AML-193 (cell line): Measurements from ENCODE around the gene BACE2.
"Not testable (repeated sequence)": the region's sequence is repeated elsewhere in the genome, so short reads cannot be mapped to it uniquely, and the experiment has no call there.

ENCODE experiments used
- DNase-seq, 2 experiments: peaks; one replicate each; lab custom pipeline; 2025; lab: John Stamatoyannopoulos, UW

BACE2 gene

GRCh38 chr21:41215856-41216408 lies 48.0 kb downstream of the BACE2 start:
- DNase-seq = no peak

DNA sequence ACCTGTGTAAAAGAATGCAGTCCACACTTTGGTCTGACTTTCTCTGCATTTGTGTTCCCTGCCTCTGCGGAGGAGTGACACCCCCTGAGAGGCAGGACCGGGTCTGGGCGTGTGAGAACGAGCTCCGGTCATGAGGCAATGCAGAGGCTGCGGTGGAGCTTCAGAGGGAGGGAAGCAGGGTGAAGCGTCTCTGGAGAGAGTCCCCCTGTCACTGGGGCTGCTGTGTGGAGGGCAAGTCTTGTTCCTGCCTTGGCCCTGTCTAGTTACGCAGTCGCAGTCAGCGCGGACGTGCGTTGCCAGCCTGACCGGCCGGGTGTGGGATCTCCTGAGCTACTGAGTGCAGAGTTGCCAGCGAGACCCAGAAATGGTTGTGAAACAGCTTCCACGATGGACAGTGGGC lies 48.5 kb downstream of the BACE2 start:
- DNase-seq = no peak

DNA sequence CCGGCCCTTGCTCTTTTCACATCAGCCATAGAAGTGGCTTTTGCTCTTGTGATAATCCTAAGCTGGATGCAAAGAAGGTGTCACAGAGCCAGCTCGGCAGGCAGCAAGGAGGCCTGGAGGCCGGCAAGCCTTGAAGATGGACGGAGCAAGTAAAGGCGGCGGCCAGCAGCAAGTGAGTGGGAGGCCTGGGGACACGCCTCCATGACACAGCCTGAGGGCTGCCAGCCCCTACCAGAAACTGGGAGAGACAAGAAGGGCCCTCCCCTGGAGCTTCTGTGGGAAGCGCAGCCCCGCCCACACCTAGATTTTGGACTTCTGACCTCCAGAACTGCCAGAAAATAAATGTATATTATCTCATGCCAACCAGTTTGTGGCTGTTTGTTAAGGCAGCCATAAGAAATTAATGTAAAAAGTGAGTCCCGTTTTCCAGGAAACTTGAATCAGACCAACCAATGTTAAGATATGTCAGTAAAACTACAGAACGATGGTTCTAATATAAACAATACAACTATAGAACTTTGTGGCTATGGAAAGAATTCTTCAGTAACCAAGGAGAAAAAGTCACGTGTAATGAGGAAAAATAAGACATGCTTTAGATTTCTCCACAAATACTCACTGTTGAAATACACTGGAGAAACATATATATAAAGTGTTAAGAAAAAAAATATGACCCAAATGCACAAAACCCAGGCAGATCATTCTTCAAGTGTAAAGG lies 49.9 kb downstream of the BACE2 start:
- DNase-seq = no peak

DNA sequence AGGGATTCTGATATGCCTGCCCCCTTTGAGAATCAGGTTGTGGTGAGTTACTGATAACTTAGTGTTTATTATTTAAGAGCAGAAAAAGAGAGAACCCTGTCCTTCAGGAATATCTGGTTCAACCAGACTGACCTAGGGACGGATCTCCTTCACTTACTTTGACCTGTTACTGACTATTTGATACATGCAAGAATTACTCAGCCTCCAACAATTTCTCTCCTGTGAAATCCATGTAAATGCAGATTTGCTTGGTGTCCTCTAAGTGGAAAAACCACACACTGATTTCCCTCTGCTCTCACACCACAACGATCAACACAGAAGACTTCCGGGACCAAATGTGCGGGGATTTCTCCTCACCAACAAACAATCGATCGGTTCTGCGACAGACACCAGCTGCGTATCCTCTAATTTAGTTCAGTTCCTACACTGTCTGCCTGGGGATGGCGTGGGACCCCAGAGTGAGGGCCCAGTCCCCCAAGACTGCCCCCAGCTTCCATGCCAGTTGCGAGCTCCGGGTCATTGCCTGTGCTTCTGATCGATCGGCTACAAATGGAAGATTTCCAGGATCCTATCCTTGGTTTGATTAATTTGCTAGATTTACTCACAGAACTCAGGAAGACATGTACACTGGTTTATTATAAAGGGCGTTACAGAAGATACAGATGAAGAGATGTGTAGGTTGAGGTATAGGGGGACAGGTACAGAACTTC lies 51.7 kb downstream of the BACE2 start:
- DNase-seq = no peak

- DNase-seq = no peak
Measured at GRCh38 chr21:41220208-41220733, 52.3 kb downstream of the BACE2 start.

GRCh38 chr21:41222247-41223068 lies 54.5 kb downstream of the BACE2 start:
- DNase-seq = no peak

DNA sequence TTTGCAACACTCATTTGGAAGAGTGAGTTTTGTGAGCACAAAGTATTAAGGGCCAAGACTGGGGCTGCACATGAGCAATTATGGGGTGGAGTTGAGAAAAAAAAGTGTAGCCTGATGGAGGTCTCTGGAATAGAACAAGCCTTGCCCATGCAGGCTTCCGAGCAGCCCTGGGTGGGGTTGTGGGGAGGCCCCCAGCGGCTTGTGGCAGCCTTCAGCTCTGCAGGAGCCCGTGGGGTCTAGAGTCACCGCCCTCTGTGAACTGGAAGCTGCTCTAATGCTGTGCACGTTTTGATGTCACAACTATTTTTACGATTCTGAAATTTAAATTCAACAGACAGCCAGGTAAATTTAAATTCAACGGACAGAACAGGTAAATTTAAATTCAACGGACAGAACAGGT lies 58.9 kb downstream of the BACE2 start:
- DNase-seq = no peak

DNA sequence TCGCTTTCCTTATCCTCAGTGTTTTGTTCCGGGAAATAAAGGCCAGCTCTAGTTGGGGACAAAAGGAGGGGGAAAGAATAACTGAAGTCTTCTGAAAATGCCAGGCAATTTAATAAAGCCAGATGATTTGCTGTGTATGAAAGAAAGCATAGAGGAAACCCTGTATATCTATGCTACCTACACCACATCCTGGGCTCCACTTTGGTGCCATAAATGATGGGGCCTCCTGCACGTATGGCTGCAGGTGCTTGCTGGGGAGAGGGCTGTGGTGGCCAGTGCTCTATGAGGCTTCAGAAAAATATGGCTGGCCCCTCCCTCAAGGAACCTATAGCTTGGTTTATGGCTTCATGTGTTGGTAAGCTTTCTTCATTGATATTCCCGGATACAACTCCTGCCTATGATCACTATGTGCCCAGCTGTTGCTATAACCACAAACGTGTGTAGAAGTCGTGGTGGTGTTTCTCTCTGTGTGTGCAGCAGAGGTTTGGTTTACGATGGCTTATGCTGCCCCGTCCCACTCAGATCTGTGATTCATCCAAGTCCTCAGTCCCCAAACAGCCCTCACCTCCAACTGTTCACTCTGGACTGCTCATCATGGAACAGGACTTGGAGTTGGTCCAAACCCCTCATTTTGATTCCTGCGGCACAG lies 59.5 kb downstream of the BACE2 start:
- no peak for DNase-seq

GRCh38 chr21:41228006-41228370 lies 60.0 kb downstream of the BACE2 start:
- no peak for DNase-seq

- DNase-seq = no peak
Measured at GRCh38 chr21:41228492-41228891, 60.5 kb downstream of the BACE2 start.

- DNase-seq = no peak
Measured at GRCh38 chr21:41228958-41229357, 61.0 kb downstream of the BACE2 start.

DNA sequence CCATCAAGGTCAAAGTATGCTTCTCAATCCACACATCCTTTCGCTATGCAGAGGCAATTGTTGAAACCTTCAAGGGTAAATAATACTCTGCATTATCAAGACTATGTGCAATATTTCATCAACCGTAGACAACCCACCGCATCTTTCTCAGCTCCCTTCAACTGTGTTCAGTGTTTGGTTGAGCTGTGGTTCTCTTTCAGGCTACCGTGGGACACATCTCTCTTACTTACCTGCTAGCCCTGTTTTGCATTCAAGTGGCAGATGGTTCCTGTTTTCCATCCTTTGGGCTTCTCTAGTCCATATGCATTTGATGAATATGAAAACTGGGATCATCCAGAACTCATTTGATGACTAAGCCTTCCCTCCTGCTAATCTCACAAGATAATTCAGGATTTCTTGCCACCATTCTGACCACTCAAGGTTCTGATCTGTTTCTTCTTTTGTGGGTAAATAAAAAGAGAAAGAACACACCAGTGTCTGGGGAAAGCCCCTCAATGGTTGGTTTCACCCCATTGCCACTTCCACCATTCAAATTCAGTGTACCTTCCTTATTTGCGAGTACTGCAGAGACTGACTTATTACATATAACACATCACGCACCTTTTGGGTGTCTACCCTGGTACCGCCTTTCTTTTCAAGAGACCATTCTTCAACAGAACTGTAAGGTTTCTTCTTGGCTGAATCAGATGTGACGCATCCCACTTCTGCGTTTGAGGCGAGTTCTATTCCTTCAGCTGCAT lies 61.7 kb downstream of the BACE2 start:
- no peak for DNase-seq

GRCh38 chr21:41230497-41230896 lies 62.5 kb downstream of the BACE2 start:
- no peak for DNase-seq

DNA sequence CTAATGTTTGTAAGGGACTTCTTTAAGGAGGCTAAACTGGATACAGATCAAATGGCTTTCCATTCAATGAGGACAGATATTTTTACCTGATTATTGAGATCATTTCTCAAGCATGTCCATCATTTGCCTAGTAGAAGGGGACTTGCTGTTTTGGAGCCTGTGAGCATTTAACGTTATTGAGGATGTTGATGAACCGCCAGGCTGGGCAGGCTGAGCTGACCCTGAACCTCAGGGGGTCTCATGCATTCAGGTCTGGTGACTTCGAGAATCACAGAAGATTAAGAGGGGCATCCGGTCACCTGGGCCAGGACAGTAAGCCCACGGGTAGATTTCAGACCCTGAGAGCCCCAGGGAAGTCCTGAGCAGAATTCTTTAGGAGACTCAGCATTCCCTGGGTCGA lies 63.1 kb downstream of the BACE2 start:
- no peak for DNase-seq

DNA sequence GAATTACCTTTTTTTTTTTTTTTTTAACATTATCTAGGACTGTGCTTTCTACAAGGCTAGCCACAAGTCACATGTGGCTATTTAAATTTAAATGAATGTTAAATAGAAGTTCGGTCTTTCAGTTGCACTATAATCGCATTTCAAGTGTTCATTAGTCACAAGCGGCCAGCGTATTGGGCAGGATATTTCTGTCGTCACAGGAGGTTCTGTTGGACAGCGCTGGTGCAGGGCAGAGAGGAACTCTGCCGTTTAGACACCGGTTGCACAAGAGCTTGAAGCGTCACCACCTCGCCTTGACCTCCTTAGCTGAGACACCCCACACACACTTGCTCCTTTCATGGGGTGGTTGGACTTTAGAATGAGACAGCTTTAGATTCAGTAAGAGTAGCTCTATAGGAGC lies 64.1 kb downstream of the BACE2 start:
- DNase-seq = no peak

GRCh38 chr21:41233916-41234315 lies 66.0 kb downstream of the BACE2 start:
- DNase-seq = no peak

- DNase-seq = no peak
Measured at GRCh38 chr21:41234569-41234968, 66.6 kb downstream of the BACE2 start.

GRCh38 chr21:41235201-41235600 lies 67.2 kb downstream of the BACE2 start:
- DNase-seq = no peak

DNA sequence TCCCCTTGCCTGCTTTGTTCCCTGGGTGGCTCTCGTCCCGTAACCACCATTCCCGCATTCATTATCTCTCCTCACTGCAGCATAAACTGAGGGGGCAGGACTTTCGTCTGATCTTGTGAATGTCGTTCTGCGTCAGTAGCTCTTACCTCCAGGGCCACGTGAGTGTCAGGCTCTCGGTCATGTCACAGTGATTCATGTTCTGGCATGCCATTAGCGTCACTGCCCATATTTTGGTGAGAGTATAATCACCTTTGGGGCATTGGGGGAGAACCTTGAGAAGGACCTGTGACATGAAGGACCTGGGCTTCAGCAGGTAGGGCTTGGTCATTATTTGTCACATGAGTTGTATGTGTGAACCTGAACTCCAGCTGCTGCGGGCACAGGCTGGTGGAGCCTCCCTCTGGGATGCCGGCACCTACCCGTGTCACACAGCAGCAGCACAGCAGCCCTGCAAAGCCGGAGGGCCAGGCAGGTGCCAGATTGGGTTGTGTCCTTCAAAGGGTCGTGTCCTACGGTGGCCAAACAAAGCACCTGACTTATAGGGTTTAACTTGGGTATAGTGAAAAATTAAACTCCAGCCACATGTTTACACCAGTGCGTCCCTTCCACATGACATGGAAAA lies 68.5 kb downstream of the BACE2 start:
- no peak for DNase-seq

DNA sequence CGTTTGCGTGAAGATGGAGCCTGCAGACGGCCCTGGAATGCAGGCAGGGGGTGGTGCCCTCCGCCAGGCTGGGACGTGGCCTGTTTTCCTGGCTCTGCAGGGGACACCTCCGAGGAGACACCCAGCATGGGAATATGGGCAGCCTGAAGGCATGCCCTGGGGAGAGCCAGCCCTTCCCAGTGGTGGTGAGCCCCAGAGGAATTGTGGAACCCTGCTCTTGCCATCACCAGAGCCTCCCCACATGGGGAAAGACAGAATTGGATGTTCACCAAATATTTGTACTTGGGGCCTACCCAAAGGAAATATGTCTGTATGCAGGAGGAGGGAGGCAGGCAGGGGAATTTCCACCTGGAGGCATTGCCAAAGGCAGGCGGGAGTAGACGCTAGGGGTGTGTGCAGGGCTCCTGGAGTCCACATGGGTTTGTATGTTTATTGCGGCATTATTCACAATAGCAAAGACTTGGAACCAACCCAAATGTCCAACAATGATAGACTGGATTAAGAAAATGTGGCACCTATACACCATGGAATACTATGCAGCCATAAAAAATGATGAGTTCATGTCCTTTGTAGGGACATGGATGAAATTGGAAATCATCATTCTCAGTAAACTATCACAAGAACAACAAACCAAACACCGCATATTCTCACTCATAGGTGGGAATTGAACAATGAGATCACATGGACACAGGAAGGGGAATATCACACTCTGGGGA lies 70.3 kb downstream of the BACE2 start:
- not testable (repeated sequence) for DNase-seq
